Dermis microvascular lymphatic vessel endothelial cell (primary cell): ENCODE results near the gene CHST3. TPM values are rescaled to one million over a fixed set of nuclear protein-coding genes. Genes with fewer than 3 reads are reported as not detected.
A peak's percentile ranks its signal among the peaks of the same experiment; 100 is the strongest.

Experiments used
- DNase-seq, 2 donors: peaks; one replicate each; pipeline versions ENCODE4 v3.0.0 to v3.0.0-alpha.2; 2010; ENCODE audit warnings: low read depth in 2 of 2
- total RNA-seq: library from RNA; depleted of rRNA; stranded (reverse); fragments of >200 nt; gene quantifications from 2 replicates; pipeline ENCODE4 v1.2.1, GENCODE V29; 2014

The CHST3 gene
- total RNA-seq, 1 donor from 2014 or later, result 4.6 TPM

DNA sequence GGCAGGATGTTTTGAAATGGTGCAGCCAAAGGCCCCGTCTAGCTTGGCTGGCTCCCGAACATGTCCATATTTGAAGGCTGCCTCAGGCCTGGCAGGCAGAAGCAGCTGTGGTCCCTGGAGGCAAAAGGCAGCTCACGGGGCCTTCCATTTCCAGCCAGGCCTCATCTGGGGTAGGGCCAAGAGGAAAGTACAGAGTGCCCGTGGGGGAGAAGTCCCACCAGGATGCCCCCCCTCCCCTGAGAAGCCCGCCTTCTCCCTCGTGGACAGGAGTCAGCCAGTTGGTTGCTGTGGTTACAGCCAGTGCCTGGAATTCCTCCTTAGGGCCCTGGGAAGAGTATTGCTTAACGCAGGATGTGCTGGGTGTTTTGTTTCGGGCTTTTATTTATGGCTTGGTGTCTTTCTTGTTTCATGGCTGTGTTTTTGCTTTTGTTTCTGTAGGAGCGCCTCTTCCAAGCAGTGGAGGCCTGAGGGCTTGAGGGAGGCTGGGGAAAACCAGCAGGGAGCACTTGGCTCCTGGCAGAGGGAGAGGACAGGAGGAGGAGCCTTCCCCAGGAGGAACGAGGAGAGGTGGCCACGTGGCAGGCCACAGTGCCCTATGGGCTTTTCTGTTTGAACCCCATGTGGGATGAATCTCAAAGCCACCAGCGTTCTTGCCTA is 45.4 kb downstream of the CHST3 start:
- DNase-seq, result peak; percentile 73 to 90

DNA sequence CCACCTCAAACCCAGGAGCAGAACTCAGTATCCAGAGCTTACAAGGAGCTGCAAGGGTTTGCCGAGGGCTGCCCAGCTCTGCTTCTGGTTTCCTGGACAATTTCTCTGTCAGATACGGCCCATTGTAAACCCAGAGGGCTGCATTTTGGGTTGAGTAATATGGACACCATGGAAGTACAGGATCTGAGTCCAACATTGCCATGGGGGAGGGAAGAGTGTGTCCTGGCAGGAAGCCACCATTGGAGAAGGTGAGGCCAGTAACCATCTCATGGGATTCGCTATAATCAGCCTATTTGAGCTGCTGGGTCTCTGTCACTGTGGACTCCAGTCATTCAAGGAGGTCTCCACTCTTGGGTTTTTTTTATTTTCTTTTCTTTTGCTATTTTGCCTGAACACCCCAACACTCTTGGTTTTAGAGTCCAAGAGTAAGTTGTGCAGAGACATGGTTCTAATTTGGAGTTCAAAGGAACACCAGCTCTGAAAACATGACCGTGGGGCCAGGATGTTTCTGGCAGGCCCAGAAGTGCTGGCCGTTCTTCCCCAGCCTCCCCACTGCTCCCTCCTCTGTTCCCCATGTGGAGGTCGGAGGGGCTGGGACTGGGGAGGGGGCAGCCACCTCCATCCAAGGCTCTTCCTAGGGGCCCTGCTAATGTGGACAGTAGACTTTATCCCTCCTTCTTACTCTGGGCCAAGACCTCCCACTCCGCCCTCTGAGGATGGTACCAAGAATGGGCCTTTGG is 46.2 kb downstream of the CHST3 start:
- DNase-seq, result no peak

- no peak for DNase-seq
Measured at GRCh38 chr10:72011016-72011415, 46.8 kb downstream of the CHST3 start.

DNA sequence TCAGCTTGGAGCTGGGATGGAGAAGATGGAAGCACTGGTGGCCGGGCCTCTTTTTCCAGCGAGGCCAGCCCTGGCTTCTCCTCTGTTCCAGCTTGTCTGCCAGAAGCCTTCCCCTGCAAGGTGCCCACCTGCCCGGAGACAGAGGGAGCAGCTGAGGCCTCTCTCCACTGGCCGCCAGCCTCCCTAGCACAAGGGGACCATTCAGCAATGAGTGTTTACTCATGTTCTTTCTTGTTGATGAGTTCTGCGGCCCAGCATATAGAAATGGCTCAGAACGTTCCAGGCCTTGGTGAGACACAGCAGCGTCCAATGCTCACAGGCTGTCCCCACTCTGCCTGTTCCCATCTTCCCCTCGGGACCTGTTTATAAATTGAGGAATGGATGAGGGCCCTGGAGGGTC is 47.3 kb downstream of the CHST3 start:
- DNase-seq, result no peak

DNA sequence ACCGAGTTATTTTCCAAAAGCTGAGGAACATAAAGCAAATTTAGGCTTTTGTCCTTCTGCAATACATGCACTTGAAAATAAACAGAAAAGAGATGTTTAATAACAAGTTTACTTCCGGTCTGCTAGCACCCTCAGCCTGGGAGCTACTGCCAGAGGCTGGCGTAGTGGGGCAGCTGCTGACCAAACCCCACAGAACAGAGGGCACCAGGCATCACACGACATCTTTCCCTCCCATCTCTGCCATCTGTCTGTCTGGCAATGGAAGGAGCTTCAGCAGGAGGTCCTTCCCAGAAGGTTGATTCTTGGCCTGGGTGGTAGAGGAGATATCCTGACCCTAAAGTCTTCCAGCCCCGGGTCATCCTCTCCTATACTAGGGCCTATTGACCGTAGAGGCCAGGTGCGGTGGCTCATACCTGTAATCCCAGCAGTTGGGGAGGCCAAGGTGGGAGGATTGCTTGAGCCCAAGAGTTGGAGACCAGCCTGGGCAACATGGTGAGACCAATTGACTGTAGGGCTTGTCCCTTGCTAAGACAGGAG is 47.8 kb downstream of the CHST3 start:
- DNase-seq, result no peak

DNA sequence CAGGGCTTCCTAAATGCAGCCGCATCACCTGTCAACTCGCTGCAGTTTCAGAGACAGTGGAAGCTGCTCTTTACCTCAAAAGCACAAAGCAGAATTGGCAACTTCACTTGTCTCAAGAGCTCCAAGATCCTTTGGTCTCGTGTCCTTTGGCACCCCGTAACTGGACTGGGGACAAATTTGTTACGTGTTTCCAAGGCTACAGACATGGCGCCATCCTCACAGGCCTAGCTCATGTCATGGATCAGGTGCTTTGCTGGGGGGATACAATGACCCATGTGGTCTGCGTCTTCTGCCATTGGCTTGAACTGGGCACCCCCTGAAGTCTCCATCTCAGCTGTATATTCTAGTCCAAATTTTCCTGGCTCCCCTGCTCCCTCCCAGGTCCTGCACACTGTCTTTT is 48.6 kb downstream of the CHST3 start:
- DNase-seq, result no peak

- DNase-seq, result no peak
Measured at GRCh38 chr10:72013202-72013945, 49.2 kb downstream of the CHST3 start.

DNA sequence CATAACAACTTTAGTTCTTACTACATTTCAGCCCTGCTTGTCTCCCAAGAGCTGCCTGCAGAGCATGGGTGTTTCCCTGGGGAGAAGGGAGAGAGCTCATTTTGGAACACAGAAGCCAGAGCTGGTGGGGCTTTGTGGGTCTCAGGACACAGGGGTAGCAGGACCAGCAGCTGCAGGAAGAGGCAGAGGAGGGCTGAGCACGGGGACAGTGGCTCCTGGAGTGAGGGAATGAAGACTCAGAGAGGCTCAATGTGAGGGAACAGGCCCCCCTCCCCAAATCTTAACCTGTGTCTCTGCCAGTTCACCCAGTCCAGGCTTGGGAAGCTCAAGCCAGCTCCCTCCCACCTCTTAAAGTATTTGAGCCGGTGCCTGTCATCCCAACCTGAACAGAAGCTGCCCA is 50.0 kb downstream of the CHST3 start:
- no peak for DNase-seq

- DNase-seq, result no peak
Measured at GRCh38 chr10:72014785-72015480, 50.7 kb downstream of the CHST3 start.

GRCh38 chr10:72015841-72016240 is 51.6 kb downstream of the CHST3 start:
- no peak for DNase-seq

GRCh38 chr10:72016608-72017300 is 52.6 kb downstream of the CHST3 start:
- no peak for DNase-seq

DNA sequence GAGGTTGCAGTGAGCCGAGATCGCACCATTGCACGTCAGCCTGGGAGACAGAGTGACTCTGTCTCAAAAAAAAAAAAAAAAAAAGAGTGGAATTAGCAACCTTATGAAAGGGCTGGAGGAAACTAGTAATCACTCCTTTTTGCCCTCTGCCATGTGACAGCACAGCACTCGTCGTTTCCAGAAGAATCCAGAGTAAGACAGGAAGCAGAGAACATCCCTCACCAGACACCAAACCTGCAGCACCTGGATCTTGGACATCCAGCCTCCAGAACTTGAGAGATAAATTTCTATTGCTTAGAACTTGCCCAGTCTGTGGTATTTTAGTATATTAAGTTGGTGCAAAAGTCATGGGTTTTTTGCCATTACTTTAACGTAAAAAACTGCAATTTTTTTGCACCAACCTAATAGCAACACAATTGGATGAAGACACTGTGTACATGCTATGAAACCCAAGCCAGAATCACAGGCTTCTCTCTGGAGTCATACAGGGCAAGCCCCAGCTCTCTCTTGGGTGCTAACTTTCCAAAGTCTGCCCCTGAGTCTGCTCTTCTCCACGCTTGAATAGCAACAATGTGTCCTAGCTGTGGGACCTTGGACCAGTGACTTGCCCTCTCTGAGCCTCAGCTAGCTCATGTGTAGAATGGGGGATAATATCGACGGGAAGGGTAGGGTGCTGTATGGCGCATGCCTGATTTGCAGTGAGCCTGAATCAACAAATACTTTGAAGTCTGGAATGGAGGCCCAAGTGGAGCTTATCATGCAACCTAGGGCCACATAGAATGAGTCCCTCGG is 55.1 kb downstream of the CHST3 start:
- no peak for DNase-seq

DNA sequence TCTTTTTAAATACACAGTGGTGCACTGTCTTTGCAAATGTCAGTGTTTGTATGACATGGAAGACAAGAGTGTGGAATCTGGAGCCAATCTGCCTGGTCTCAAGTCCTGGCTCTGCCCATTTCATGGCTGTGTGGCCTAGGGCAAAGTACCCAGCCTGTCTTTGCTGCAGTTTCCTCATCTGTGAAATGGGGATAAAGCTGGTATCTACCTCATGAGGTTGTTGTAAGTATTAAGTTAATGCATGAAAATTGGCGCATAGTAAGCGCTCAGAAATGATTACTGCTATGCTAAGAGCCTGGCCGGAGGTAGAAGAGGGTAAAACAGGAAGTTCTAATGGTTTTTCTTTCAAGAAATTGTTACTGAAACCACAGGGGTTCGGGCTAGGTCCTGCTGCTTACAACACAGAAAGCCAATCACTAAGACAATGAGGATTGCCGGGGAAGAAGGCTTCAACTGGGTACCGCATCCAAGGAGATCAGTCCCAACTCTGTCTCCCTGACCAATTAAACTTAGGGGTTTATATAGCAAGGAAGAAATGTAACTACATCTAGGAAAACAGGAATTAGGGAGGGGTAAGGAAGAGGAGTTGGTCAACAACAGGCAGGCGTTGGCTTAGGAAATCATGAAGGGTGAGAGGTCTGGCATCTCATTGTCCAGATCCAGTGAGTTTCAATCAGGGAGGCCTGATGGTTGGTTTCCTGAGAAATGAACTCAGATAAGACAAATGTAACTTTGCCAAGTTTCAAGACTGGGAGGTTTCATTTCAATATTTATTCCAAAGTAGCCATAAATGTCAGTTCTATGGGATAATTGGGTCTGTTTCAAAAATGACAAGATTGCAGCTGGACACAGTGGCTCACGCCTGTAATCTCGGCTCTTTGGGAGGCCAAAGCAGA is 57.0 kb downstream of the CHST3 start:
- DNase-seq, result peak in 1 of 2 donors; percentile 56

GRCh38 chr10:72022228-72022627 is 58.0 kb downstream of the CHST3 start:
- no peak for DNase-seq

- no peak for DNase-seq
Measured at GRCh38 chr10:72024596-72024995, 60.4 kb downstream of the CHST3 start.

DNA sequence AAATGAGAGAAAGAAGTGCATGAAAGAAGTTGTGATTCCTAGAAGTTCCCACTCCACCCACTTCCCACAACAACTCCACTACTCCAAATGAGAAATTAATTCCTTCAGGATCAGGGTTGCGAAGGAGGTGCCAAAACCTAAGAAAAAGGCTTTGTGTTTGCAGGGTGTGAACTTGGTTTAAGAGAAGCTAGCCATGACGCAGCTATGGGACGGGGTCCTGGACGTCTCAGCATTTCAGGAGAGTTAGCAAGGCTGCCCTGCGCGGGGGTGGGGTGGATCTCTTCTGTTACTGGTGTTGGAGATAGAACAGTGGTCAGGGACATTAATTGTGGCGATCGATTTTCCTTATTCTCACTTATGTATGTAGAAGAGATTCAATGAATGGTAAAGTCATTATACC is 61.2 kb downstream of the CHST3 start:
- DNase-seq, result no peak

DNA sequence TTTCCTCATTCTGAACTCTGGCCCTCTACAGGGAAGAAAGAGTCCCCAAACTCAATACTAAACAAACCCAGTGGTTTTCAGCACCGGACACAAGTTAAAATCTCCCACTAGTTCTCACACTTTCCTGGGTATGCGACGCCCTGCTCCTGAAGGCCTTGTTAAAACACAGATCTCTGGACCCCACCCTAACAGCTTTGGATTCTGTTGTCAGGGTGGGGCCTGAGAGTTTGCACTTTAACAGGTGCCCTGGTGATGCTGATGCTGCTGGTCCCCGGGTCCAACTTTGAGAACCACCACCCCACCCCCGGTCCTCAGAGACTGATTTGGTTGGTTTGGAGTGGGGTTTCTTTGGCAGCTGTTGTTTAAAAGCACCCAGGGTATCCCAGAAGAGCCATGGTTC is 61.6 kb downstream of the CHST3 start:
- no peak for DNase-seq

DNA sequence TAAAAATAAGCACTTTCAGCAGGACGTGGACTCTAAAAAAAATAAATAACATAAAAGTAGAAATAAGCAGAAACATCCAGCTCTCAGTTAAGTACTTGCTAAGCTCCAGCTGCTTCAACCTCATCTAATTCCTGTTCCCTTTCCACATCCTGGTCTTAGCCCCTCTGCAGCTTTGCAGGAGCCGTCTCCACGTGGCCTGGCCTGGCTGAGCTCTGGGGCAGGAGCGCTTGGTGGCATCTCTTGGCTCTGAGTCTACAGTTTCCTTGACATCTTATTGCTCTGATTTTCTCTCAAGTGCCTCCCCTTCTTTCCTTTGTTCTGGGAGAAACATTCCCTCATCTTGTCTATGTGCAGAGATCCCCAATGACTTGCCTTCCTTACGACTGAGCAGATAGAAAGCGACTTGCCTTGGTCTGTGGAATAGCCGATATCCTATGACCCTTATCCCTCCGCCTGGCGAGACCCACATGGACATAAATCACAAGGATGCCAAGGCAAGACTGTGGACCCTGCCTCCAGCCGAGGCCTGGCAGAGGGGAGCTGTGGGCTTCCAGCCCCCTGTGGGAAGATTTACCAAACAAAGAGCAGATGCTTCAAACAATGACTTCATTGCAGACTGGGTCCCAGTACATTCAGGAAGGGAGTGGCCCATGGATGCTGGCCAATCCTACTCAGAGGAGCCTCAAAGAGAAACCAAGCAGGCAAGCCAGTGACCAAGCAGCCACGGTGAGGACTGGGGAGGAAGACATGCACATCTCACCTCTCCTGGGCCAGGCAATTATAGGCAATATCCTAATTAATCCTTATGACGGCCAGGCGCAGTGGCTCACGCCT is 62.3 kb downstream of the CHST3 start:
- no peak for DNase-seq
